Left renal cortex interstitium (tissue), 4 donors: ENCODE data around the gene JCAD. TPM values are rescaled to one million over a fixed set of nuclear protein-coding genes. Genes with fewer than 3 reads are reported as not detected.
"Not testable (repeated sequence)": the region's sequence is repeated elsewhere in the genome, so short reads cannot be mapped to it uniquely, and the experiment has no call there.

ENCODE experiments used
- DNase-seq, 4 donors: peaks; one replicate each; pipeline ENCODE4 v3.0.0-alpha.2; 2013; ENCODE audit warnings: low read depth in 4 of 4, low spot score in 2 of 4, missing footprints in 1 of 4
- polyA plus RNA-seq, 4 donors: library from polyadenylated mRNA; unstranded; fragments of 120-200 nt; gene quantifications; one replicate each; pipeline ENCODE4 v1.2.1, GENCODE V29; 2013; ENCODE audit not compliant: insufficient read length in 4 of 4

JCAD gene
- polyA plus RNA-seq, 4 donors, result 23.2 to 34.8 (median 28.0) TPM

- DNase-seq, result no peak
Observed at GRCh38 chr10:30000802-30001571, 58.4 kb downstream of the JCAD start.

GRCh38 chr10:29998142-29998808, 61.1 kb downstream of the JCAD start:
- peak; percentile 51 to 75 (median 57) for DNase-seq

- DNase-seq, result no peak
Observed at GRCh38 chr10:29994811-29995210, 64.6 kb downstream of the JCAD start.

GRCh38 chr10:29993319-29993915, 66.0 kb downstream of the JCAD start:
- peak in 2 of 4 donors; percentile 48 to 59 for DNase-seq

GRCh38 chr10:29992914-29993313, 66.5 kb downstream of the JCAD start:
- DNase-seq, result no peak

- no peak for DNase-seq
Observed at GRCh38 chr10:29991382-29991781, 68.0 kb downstream of the JCAD start.

GRCh38 chr10:29987471-29987870, 71.9 kb downstream of the JCAD start:
- no peak for DNase-seq

GRCh38 chr10:29982997-29983648, 76.3 kb downstream of the JCAD start:
- no peak for DNase-seq

- no peak for DNase-seq
Observed at GRCh38 chr10:29981510-29981909, 77.9 kb downstream of the JCAD start.

- no peak for DNase-seq
Observed at GRCh38 chr10:29980084-29980483, 79.3 kb downstream of the JCAD start.

- DNase-seq, result not testable (repeated sequence)
Observed at GRCh38 chr10:29979421-29979779, 80.0 kb downstream of the JCAD start.

- no peak for DNase-seq
Observed at GRCh38 chr10:29977171-29977570, 82.2 kb downstream of the JCAD start.

GRCh38 chr10:29976134-29976533, 83.3 kb downstream of the JCAD start:
- no peak for DNase-seq

GRCh38 chr10:29974773-29975172, 84.6 kb downstream of the JCAD start:
- no peak for DNase-seq

- DNase-seq, result no peak
Observed at GRCh38 chr10:29973921-29974320, 85.5 kb downstream of the JCAD start.

GRCh38 chr10:29970576-29970975, 88.8 kb downstream of the JCAD start:
- no peak for DNase-seq

- no peak for DNase-seq
Observed at GRCh38 chr10:29970012-29970396, 89.4 kb downstream of the JCAD start.

- peak in 1 of 4 donors; percentile 26 for DNase-seq
Observed at GRCh38 chr10:29969255-29970011, 90.0 kb downstream of the JCAD start.

GRCh38 chr10:29968585-29968984, 90.8 kb downstream of the JCAD start:
- DNase-seq, result no peak

- DNase-seq, result no peak
Observed at GRCh38 chr10:29966269-29966668, 93.1 kb downstream of the JCAD start.
